Bone marrow (tissue), 2 donors: ENCODE data around the gene MYCBPAP.

ENCODE experiments used
- DNase-seq, 2 donors: peaks; one replicate each; lab custom pipeline; 2025; lab: John Stamatoyannopoulos, UW

The MYCBPAP gene

DNA sequence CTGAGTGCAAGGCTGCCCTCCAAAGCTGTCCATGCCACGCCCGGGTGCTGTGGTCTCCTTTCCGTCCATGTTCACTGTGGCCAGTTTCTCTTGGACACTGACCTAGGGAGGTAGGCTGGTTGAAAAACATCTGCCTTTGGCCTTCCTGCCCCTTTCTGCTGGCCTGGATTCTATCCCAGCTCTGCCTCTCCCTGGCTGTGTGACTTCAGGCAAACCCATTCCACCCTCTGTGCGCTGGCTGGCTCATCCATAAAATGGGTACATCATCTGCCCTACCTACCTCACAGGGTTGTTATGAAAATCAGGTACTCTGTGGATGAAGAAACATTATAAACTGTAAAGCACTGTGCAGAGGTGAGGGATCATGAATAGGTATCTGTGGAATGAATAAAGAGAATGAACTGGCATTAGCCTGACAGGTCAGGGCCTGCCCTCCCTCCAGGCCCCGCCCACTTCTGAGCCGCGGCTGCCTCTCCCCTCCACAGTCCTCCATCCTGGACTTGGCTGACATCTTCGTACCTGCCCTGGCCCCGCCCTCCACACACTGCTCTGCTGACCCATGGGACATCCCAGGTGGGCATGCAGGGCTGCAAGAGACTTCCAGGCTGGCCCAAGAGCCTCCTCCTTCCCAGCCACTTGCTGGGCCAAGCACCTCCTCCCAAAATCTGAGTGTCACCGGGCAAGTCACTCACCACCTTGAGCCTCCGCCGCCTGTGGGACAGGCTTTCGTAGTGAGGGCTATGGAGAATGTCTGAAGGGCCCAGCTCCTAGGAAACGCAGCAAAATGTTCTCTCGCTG is 31.7 kb downstream of the MYCBPAP start:
- no peak for DNase-seq

- DNase-seq, result no peak
These were observed 32.5 kb downstream of the MYCBPAP start for GRCh38 chr17:50540560-50541401.

- no peak for DNase-seq
These were observed 33.1 kb downstream of the MYCBPAP start for GRCh38 chr17:50541402-50541715.

- DNase-seq, result peak; percentile 35 to 76
These were observed 33.8 kb downstream of the MYCBPAP start for GRCh38 chr17:50541716-50542688.

GRCh38 chr17:50542795-50543774 is 34.8 kb downstream of the MYCBPAP start:
- no peak for DNase-seq

DNA sequence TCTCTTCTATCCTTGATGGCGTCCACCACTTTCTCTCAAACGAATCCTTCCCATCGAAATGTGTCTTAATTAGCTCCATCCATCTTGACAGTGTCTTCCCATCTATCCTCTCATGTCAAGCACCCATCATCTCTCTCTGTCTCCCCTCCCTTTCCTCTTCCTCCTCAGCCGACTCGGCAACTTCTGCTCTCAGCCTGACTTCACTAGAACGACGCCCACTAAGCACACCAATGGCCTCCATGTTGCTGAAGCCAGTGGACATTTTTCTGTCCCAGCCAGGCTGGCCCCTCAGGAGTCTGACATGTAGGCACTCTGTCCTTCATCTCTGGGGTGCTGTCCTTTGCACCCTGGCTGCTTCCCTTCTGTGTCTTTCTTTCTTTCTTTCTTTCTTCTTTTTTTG is 36.3 kb downstream of the MYCBPAP start:
- DNase-seq, result no peak

DNA sequence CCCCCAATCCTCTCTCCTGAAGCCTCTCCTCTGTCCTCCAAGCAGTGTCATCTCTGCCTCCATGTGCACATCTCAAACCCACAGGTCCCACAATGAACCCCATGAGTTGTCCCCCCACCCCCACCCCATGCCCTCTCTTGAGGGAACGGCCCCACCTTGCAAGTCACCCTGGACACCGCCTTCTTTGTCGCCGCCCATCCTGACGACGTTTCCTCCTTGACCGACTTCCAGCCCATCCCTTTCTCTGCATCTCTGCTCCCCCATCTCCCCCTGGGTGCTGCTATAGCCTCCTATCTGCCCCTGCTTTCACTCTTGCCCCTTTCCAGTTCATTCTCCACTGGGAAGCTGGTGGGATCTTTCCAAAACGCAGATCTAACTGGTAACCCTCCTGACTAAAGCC is 37.1 kb downstream of the MYCBPAP start:
- DNase-seq, result no peak

DNA sequence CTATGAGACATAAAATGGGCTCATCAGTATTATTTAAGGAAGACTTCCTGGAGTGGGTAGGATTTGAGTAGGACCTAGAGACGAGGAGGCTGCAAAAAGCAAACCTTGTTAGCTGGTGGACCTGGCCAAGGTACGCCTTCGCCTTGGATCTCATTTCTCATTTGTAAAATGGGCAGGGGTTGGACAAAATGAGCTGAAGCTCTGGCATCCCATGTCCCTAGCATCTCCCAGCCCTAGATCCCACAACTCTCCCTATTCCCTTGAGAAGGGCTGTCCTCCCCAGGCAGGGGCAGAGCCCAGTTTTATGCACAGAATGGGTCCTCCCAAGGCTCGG is 38.4 kb downstream of the MYCBPAP start:
- DNase-seq, result no peak

DNA sequence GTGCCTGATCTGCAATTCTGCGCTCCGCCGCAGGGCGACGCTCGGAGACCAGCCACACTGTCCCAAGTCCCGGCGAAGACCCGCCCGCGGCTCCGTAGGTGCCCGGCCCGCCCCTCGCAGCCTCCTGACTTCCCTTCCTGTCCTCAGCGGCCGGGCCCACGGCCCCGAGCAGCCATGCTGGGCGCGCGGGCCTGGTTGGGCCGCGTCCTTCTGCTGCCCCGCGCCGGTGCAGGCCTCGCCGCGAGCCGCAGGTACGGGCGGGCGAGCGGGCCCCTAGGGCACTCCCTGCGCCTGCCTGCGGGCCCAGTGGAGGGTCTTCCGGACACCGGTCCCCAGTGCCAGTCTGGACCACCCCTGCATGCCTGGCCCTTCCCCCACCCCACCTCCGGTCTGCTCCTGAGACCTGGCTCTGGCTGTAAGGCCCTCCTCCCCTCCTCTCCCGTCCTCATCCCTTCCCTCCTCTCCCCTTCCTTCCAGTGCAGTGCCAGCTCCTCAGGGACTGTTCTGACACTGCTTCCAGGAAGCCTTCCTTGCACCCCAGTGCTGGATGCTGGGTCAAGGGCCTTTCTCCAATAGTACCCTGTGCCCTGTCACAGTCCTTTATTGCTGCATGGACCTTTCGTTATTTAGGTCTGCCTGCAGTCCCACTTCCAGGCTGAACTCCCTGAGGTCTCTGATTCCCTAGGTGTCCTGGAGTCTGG is 38.9 kb downstream of the MYCBPAP start, which contains the start of gene SPATA20:
Gene SPATA20, plus strand, starts transcription at position 140 of the 701 bp plus-strand sequence. Its CDS starts 35 bp downstream, at position 175.
- peak; percentile 33 to 72 for DNase-seq

GRCh38 chr17:50547736-50548083 is 39.5 kb downstream of the MYCBPAP start:
- DNase-seq, result no peak

GRCh38 chr17:50548831-50549230 is 40.6 kb downstream of the MYCBPAP start:
- no peak for DNase-seq

- DNase-seq, result no peak
These were observed 41.2 kb downstream of the MYCBPAP start for GRCh38 chr17:50549256-50549941.

GRCh38 chr17:50549969-50550368 is 41.7 kb downstream of the MYCBPAP start:
- no peak for DNase-seq

GRCh38 chr17:50550661-50551432 is 42.6 kb downstream of the MYCBPAP start:
- DNase-seq, result no peak

DNA sequence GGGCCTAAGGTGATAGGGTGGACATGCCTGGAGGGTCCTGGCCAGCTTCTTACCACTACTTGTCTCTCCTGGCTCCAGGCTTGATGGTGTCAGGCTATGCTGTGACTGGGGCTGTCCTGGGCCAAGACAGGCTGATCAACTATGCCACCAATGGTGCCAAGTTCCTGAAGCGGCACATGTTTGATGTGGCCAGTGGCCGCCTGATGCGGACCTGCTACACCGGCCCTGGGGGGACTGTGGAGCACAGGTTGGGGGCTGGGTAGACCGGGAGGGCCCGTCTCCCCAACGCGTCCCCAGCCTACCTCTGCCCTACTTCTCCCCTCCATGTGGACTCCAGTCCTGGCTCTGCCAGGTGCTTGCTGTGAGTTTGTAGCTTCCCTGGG is 43.2 kb downstream of the MYCBPAP start:
- no peak for DNase-seq

DNA sequence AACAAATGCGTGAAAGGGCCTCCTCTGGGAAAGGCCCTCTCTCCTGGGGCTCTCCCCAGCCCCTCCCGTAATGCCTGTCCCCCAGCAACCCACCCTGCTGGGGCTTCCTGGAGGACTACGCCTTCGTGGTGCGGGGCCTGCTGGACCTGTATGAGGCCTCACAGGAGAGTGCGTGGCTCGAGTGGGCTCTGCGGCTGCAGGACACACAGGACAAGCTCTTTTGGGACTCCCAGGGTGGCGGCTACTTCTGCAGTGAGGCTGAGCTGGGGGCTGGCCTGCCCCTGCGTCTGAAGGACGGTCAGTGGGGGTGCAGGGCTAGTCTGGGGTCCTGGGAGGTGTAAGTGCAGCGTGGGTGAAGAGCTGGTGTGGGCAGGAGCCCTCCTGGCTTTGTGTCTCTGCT is 43.6 kb downstream of the MYCBPAP start:
- DNase-seq, result no peak

DNA sequence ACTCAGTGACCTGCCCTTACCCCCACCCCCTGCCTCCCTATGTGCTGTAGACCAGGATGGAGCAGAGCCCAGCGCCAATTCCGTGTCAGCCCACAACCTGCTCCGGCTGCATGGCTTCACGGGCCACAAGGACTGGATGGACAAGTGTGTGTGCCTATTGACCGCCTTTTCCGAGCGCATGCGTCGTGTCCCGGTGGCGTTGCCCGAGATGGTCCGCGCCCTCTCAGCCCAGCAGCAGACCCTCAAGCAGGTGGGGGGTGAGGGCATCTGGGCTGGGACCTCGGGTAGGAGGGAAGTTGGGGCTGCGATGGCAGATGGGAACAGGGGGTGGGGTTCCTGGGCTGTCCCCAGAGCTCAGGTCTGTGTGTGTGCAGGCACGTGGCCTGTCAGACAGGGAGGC is 46.0 kb downstream of the MYCBPAP start:
- no peak for DNase-seq

DNA sequence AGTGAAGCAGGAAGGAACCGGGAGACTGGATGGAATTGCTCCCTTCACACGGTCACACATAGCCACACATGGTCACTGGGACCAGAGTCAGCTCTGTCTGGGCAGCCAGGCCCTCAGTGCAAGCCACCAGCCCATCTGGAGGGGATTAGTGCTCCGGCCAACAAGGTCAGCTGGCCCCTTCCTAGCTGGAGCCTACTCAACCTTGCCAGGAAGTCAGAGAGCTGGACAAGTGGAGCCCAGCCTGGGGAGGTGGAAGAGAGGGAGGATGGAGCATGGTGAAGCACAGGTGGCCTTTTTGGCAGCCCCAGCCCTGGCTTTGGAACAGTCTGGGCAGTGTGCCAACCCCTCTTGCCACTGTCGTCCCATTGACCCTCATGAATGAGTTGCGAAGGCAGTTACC is 48.6 kb downstream of the MYCBPAP start:
- DNase-seq, result no peak

DNA sequence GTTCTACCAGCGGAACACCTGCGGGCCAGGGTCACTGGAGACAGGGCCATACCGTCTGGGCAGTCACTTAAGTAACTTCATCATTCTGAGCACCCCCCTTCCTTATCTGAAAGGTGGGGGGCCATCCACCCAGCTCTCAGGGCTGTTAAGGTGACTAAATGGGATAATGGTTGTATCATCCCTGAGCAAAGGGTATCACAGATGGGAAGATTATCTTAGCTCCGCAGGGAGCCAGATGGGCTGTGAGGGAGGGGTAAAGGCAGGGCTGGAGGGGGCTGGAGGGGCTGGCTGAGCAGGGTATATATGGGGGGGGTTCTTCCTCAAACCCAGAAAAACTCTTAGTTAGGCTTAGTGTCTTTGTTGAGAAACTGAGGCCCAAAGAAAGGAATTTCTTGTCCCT is 49.4 kb downstream of the MYCBPAP start:
- DNase-seq, result no peak
